RPMI8226 (cell line): Measurements from ENCODE around the gene DBN1.

ENCODE experiments used
- DNase-seq: peaks from one replicate; pipeline ENCODE4 v3.0.0-alpha.2; 2015

DBN1 gene

GRCh38 chr5:177440990-177441780, 32.2 kb downstream of the DBN1 start:
- no peak for DNase-seq

- no peak for DNase-seq
These were observed 33.0 kb downstream of the DBN1 start for GRCh38 chr5:177440211-177440989.

GRCh38 chr5:177439518-177440053, 33.8 kb downstream of the DBN1 start:
- no peak for DNase-seq

- DNase-seq: no peak
These were observed 35.0 kb downstream of the DBN1 start for GRCh38 chr5:177438468-177438867.

GRCh38 chr5:177437623-177438022, 35.8 kb downstream of the DBN1 start:
- DNase-seq: no peak

- DNase-seq: no peak
These were observed 37.4 kb downstream of the DBN1 start for GRCh38 chr5:177435847-177436536.

- DNase-seq: no peak
These were observed 38.3 kb downstream of the DBN1 start for GRCh38 chr5:177434942-177435738.

GRCh38 chr5:177434437-177434836, 39.0 kb downstream of the DBN1 start:
- DNase-seq: no peak

GRCh38 chr5:177433658-177434217, 39.7 kb downstream of the DBN1 start:
- no peak for DNase-seq

GRCh38 chr5:177432839-177433657, 40.4 kb downstream of the DBN1 start:
- DNase-seq: no peak

GRCh38 chr5:177432143-177432838, 41.1 kb downstream of the DBN1 start:
- DNase-seq: no peak

- DNase-seq: peak; percentile 92
These were observed 41.9 kb downstream of the DBN1 start for GRCh38 chr5:177431317-177432142.

GRCh38 chr5:177430972-177431316, 42.5 kb downstream of the DBN1 start:
- peak; percentile 37 for DNase-seq

GRCh38 chr5:177430140-177430951, 43.1 kb downstream of the DBN1 start:
- peak; percentile 87 for DNase-seq

- peak; percentile 57 for DNase-seq
These were observed 44.0 kb downstream of the DBN1 start for GRCh38 chr5:177429248-177430040.

GRCh38 chr5:177428574-177429217, 44.7 kb downstream of the DBN1 start:
- DNase-seq: no peak

- peak; percentile 36 for DNase-seq
These were observed 45.4 kb downstream of the DBN1 start for GRCh38 chr5:177427919-177428573.
